Middle frontal gyrus (tissue), 1 donor: ENCODE data around the gene PHF13.

Source experiments
- DNase-seq: peaks from one replicate; pipeline ENCODE4 v3.0.0-alpha.2; 2015; ENCODE audit warnings: low spot score; ENCODE audit errors: extremely low spot score

Gene PHF13

DNA sequence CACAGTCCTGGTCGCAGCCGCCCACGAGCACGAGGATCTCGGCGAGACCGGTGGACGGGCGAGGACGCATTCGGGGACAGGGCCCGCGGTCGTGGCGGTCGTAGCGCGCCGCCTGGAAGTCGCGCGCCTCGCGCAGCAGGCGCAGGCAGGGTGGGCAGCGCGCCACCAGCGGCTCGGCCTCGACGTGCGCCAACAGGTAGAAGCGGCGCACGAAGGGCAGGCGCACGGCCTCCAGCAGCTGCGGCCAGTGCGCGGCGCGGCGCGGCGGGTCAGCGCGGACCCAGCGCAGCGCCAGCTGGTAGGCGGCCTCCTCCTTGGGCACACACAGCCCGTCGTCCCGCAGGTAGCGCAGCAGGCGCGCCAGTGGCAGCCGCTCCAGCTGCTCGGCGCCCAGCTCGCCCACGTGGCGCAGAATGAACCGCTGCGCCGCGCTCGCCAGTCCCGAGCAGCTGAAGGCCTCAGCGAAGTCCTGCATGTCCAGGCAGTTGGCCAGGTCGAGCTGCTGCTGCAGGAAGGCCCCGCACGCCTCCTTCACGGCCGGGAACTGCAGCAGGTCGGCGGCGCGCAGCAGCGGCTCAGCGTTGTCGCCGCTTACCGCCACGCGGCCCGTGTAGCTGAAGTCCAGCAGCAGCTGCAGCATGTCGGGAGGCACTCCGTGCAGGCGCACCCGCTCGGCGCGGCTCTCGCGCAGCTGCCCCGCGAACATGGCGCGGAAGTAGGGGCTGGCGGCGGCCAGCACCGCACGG lies 11.4 kb upstream of the PHF13 start:
- DNase-seq = no peak

DNA sequence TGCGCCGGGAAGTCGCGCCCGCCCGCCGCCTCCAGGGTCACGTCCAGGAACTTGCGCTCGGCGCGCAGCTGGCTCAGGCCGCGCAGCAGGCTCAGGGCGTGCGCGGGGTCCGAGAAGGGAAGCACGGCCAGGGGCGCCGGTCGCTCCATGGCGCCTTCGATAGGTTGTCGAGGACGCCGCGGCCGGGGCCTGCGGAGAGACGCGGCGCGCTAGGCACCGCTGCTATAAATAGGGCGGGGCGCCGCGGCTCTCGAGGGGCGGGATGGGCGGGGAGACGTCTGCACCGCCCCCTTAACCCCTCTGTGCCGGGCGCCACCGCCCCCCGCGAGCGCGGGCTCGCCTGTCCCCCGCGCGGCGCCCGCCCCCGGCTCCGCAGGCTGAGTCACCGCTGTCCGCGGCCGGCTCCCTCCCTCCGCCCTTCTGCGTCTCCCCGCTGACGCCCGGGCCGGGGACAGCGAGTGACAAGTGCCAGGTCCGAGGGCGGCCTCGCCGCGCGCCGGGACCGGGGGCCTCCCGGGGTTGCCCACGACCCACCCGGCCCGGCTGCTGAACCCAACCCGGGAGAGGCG lies 10.8 kb upstream of the PHF13 start, which contains the start of gene KLHL21:
Gene KLHL21 (minus strand): TSS at position 201 of the 569 bp plus-strand sequence. CDS start 52 bp downstream, at position 149.
- peak; percentile 75 for DNase-seq

DNA sequence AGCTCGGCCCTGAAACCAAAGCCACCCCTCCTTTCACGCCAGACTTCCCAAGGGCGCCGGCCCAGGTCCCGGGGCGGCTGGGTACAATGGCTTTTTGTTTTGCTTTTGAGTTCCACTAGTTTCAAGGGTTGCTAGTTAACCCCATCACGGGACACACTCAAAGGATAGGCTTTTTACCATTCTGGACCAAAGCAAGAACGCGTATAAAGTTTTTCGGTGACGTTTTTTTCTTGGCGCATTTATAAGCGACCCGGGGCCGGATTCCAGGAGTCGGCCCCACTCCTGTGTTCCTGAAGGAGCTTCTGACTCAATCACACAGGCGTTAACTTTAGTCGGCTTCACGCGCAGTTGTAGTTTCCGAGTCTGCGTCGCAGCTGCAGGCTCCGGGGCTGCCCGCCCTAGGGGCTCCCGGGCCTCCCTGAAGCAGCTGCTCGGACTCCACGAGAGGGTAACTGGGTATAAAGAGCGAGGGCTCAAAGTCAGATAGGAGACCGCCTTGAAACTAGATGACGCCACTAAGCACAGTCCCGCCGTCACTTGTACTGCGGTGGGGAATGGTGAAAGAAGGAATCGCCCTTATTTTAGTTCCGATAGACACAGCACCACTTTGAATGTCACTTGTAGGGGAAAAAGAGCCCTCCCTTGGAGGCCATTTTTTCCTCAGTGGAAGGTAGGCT lies 10.2 kb upstream of the PHF13 start:
- peak; percentile 58 for DNase-seq

DNA sequence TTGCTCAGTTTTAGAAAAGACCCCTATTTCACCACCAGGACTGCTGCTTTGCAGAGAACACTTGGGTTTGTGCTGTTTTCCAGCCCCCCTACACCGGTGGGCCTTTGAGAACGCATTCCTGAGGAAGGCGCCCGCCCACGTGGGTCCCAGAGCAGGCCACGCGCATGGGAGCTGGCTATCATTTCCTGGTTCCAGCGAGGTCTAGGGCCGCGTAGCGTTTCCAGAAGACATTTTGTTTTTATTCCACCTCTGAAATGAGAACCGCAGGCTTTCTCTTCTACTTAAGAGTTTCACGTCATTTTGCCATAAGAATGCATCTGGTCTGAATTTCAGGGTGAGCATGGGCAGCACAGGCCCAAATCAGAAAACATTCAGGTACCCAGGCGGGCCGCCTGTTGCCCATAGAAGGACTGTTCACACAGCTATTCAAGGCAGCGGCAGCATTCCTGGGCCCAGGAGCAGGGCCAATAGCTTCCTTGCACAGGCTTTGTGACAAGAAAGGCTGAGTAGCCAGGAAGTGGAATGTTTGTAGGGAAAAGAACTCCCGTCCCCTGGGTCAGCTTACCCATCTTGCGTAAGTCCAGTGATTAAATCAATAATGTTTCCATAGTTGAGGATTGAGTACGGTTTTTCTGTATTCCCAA lies 9.5 kb upstream of the PHF13 start:
- DNase-seq = no peak

DNA sequence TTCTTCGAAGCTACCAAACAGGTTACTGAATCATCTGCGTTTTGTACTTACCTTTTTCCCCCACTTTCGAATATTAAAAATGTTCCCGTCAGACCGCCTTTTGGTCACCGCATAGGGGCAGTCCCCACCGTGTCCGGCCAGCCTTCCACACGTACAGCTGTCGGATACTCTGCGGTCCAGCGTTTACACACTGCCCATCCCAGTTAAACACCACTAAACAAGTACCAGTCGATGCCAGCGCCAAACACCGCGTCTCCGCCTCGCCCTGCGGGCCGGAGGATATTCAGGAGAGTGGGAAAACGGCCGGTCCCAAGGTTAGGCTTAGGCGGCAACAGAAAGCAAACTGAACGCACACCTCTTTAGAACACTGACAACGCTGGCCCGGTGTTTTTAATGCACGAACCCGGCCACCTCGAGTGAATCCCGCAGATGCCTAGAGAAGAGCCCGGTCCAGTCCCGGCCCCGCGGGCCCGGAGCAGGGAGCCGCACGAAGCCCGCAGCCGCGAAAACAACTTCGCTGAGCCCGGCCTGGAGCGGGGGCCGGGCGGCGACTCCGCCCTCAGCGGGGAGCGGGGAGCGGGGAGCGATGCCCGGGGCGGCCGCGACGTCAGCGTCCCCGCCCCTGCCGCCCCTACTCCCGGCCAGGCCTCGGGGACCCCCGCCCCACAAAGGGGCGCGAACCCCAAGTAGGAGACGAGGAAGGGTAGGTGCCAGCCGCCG lies 730 bp upstream of the PHF13 start:
- peak; percentile 53 for DNase-seq

DNA sequence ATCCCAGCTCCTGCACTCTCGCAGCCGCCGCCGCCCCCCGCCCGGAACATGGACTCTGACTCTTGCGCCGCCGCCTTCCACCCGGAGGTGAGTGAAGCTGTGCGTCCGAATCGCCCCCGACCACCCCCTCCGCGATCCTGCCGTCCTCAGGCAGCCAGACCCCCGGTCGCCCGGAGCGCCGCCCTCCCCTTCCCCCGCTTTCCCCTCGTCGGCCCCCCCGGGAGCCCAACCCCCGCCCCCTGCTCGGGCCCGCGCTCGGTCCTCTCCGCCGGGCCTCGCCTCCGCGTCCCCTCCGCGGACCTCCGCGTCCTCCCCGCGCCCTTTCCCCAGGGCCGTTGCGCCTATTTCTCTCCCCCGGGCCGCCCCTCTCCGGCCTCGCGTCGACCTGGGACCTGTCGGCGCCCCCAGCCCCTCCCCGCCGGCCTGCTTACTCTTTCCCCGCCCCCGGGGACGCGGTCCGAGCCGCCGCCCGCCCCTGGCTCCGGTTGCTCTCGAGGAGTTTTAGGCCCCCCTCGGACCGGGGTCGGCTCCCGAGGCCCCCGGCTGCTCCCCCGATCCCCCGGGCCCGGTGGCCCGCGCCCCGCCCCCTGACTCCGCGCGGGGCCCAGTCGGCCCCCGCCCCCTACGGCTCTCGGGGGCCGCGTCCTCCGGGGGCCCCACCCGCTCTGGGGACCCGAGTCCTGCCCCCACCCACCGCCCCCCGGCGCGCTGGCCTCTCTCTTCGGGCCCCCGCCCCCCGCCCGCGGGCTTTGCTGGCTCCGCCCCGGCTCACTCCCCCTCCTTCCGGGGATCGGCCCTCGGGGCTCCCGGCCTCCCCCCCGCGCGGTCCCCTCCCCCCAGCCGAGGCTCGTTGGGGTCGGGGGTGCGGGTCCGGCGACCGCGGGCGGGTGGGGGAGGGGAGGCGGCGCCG lies 743 bp downstream of the PHF13 start:
- DNase-seq = no peak

DNA sequence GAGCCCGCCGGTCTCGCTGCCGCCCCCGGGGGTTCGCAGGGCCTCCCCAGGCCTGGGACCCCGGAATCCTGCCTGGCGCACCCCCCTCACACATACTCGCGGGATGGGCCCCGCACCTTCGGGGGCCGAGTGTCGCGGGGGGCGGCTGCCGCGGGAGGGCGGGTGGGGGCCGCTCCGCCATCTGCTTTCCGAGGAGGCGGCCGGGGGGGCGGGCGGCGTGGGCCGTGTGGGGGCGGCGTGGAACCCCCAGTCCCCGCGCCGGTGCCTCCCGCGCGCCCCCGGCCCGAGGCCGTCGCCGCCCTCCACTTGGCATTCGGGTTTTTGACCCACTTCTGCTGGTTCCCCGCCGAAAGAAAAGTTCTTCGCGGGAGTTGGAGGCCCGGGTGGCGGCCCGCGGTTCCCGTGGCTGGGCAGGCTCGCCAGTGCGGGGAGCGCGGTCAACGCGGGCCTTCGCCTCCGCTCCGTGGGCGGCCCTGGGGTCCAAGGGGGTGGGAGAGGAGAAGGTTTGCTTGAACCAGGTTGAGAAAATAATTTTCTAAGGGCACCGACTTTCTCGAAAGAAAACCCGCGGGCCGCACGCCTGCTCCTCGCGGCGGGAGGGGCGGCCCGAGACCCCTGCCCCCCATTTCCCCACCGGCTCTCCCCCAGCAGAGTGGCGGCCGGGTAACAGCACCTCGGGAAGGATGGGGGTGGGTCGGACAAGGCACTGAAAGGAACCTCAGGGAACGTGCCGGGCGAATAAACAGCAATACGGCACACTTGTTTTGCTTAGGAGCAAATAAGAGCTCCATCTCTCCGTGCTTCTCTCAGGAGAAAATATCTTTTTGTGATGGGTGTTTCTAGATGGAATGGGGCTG lies 1.6 kb downstream of the PHF13 start:
- no peak for DNase-seq

DNA sequence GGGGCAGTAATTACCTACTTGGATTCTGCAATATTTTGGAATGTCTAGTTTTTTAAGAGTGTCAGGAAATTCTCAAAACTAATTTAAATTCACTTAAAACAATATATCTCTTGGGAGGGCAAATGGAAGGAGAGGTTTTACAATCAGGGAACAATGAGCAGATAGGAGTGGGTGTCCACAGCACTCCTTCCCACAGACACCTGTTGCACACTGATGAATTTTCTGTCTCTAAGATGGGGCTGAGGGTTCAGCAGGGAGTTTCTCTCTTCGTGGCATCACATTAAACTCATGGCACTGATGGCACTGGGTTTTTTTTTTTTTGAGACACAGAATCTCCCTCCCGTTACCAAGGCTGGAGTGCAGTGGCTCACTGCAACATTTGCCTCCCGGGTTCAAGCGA lies 5.5 kb downstream of the PHF13 start:
- no peak for DNase-seq

DNA sequence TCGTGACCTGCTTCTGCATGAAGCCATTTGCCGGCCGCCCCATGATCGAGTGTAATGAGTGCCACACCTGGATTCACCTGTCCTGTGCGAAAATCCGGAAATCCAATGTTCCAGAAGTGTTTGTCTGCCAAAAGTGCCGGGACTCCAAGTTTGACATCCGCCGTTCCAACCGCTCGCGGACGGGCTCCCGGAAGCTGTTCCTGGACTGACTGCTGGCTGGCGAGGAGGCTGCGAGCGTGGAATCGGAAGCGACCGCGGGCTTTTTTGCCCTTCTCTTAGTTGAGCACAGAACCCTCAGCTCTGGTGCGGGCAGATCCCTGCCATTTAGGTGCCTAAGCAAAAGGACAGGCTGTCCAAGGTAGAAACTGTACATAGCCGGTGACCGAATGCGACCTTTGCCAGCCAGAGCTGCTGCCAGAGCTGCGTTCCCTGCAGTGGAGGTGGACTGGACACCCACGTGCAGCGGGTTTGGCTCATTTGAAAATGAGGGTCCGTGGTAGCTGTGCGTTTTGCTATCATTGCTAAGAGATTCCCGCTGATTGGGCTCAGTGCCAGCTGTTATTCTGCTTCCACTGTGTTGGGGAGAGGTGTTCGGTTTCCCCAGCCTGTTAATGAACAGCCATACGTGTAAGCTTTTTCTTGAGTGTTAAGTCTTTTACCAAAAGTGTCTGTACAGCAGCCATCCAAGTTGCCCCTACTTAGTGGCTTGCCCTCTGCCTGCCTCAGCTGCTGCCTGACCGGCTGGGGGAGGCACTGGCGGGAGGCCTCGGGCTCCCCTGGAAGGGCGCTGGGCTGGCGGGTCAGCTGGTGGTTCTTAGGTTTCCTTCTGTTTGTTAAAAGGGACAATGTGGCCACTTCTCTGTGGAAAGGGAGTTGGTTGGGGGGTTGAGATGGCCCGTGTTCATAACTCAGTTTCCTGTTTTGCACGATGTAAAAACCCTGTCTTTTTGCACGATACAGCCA lies 8.2 kb downstream of the PHF13 start:
- no peak for DNase-seq

DNA sequence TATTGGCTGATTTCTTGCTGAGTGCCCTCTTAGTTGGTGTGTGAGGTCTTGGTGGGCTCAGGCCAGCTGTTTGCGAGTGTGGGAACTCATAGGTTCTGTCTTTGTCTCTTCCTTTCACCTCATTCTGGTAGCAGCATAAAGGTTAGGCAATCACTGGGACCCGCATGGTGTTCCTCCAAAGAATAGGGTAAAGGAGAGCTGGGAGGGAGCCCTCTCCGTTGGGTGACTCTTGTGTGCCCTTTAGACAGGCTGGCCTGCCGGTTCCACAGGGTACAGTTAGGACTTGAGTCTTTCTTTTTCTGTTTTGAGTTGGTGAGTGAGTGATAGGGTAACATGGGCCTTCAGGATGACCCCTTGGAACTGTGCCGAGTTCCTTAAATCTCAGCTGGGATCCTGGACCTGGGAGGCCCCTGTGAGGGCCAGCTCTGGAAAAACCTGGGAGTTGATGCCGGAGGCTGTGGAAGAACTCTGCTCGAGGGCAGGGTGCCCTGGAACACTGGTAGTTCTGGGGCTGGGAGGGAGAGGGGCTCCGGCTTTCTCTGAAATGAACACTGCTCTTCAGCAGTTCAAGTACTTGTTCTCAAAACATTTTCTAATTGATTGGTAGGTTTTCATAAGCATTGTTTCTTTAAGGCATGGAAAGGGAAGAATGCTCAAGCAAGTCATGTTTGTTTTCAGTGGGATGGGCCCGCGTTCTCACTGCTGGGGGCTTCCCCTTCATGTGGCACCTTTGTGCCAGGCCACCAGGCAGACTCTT lies 9.0 kb downstream of the PHF13 start:
- DNase-seq = no peak

DNA sequence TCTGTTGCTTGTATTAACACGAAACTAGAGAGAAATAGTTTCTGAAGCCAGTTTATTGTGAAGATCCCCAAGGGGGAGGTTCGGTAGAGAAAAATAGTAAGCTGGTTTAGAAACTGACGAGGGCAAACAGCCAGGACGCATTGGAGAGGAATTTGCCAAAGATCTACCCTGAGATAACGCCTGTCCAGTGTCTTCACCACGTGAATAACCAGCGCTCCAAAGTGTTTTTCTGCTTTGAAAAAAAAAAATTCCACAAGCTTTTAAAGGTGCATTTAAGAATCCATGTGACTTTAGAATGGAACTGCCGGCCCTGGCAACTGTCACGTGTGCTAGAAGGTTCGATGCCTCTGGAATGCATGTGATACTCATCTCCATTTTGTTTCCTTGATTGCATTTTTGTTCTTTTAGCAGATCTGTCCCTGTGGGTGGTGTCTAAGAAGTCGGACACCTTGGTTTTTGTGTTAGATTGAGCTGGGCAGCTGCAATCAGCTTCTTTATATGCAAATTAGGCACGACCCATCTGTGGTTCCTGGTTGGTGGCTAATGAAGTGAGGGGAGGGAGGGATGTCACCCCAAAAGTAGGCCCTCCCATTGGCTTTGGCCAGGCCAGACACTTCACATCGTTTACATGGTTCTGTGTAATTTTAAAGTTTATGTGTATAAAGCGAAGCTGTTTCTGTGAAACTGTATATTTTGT lies 9.9 kb downstream of the PHF13 start:
- no peak for DNase-seq

DNA sequence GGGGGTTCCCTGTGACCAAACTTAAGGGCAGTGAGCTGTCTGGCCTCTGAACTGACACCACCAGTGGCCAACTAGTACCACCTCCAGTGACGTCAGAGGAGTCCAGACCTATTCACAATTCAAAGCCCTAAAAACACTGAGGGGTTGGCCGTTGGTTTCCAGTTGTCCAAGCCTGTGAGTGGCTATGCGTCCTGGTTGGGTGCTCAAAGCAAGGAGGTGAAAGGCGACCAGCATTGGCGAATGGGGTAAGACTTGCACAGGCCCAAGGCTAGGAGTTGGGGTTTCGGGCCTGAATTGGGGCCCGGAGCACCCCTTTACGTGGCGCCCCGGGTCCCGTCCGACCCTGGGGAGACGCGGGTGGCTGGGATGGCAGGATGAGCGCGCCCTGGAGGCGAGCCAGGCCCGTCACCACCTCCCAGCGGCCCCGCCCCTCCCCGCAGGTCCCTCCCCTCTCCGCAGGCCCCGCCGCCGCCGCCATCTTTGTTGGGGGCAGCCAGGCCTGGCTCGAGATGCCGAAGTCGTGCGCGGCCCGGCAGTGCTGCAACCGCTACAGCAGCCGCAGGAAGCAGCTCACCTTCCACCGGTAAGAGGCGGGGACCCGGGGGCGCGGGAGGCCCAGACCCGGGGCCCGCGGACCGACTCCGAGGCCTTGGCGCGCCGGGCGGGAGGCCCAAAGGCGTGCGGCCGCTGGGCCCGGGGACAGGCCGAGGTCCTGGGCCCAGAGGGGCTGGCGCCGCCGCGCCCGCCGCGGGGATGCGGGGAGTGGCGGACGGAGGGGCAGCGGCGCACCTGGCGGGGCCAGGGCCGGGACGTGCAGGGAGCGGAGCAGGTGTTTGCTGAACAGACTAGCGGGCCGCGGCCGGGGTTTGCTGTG lies 11.4 kb downstream of the PHF13 start, which contains the start of gene THAP3:
Gene THAP3 (plus strand): TSS at position 159 of the 874 bp plus-strand sequence. CDS start 351 bp downstream, at position 510.
- peak; percentile 41 for DNase-seq

DNA sequence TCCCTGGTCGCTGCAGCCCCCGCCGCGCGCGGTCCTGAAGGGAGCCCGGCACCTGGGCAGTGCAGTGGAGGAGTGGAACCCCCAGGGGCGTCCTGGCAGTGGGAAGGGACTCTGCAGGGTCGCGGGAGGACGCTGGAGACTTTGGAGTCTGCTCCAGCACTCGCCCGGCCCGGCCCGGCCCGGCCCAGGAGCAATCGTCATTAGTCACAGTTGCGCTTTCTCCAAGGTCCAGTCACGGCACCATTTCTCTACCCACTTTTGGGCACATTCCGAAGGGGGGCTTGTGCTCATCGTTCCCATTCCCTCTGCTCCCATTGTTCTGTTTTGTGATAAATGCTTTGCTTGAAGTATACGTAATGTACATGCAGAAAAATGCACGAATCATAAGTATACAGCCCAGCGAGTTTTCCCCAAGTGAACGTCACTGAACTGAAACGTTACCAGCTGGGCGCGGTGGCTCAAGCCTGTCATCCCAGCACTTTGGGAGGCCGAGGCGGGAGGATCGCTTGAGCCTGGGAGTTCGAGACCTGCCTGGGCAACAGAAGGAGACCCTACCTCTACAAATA lies 12.1 kb downstream of the PHF13 start:
- no peak for DNase-seq

DNA sequence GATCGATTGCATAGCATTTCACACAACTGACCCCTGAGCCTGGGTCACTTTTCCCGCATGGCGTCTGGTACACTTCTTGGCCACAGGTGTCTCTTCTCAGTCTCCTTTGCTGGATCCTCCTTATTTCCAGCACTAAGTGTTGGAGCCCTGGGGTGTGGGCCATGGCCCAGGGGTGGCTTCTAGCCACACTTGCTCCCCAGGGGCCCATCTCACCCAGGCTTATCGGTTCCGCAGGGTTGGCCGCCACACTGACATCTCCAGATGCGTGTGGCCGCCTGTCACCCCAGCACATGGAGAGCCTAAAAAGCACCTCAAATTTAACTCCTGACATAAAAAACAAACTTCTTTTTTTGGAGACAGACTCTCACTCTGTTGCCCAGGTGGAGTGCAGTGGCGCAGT lies 13.5 kb downstream of the PHF13 start:
- no peak for DNase-seq

DNA sequence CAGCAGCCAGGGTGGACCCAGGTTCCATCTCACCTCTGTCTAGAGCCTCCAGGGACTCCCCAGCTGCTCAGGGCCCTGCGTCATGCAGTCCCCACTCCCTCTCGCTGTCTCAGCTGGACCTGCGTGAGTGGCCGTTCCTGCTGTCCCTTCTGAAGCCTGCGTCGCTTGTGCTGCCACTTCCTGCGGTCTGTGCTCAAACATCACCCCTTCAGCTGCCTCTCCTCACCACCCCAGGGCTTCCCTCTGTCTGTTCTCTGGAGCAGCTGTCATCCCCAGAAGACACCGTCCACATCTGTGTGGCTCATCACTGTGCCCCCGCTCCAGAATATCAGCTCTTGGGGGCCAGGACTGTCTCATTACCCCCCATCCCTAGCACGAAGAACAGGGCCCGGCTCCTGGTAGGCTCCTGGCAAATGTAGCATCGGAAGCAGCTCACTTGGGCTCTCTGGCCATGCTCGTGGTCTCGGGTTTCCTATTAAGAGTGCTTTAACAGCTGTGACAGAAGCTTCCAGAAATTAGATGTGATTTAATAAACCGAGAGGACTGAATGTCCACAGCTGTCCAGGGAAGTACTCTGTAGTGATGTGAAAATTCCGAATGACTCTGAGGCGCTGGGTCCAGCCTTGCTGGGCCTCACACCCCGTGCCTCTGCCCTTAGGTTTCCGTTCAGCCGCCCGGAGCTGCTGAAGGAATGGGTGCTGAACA lies 14.5 kb downstream of the PHF13 start:
- DNase-seq = no peak
